NCI-H2107 treated with DMSO at 0.1 percent for 48 hours (cell line): ENCODE measurements around the gene ST8SIA1.

Source experiments
- DNase-seq: peaks from one replicate; lab custom pipeline; 2025; ENCODE audit not compliant: unreplicated experiment; lab: John Stamatoyannopoulos, UW

Gene ST8SIA1

DNA sequence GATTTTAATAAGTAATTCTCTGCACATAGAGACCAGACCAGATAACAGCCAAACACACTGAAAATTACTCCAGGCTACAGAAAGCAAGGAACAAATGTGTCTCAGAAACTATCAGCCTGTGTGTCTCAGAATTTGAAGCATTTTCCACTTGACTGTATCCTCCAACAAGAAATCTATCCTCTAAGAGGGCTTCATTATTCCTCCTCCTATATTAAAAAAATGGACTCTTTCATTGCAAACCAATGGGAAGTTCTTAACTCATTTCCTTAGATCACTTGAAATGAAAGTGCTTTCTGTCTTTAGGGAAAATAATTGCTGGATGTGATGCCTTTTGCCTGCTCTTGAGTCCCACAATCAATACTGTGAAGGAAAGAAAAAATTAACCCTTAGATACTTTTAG lies 2.3 kb downstream of the ST8SIA1 start:
- no peak for DNase-seq

DNA sequence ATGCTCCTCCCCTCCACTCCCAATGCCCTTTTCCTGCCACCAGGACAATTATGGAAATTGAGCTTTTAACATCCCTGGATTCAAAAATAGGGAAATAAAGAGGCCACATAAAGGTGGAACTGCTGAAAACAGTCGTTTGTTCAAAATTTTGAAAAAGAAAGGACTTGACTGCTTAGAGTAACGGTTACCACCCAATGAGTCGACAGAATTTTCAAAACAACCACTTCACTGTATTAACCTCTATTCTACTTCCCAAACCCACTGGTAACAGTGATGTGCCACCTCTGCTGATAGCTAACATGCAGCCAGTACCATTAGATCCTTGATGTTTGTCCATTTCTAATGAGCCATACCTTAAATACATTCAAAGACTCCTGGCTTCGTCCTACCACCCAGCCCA lies 4.9 kb downstream of the ST8SIA1 start:
- no peak for DNase-seq

DNA sequence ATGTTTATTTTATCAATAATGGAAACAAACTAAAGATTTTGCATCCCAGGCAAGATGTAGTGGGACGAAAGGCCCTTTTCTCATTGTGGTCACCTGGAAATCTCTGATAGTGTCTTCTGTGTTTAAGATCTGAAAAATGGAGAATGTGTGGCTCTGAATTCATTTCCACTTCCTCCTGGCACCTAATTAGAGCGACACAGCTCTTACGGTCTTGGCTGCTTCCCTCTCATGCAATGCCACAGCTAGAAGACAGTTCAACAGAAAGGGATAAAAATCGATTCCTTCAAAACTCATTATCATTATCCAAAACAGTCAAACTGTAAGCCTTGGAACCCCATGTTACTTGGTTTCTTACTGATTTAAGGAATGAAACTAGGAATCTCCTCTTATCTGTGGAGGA lies 9.3 kb downstream of the ST8SIA1 start:
- DNase-seq, result no peak

DNA sequence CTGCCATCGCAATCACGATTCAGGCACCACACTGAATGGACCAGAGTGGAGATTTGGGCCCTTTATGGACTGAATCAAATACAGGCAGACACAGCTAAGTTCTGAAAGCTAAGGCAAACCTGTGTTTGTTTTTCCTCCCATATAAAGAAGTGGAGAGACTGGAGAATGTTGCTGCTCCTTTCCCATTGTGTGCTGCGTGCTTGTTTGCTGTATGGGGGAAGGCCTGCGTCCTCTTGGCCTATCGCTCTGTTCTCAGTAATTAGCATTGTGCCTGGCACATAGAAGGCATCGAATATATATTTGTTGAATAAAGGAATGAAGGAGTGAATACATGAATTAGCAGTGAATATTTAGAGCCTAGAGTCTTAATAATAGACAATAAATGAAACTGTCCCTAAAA lies 12.4 kb downstream of the ST8SIA1 start:
- DNase-seq, result no peak

DNA sequence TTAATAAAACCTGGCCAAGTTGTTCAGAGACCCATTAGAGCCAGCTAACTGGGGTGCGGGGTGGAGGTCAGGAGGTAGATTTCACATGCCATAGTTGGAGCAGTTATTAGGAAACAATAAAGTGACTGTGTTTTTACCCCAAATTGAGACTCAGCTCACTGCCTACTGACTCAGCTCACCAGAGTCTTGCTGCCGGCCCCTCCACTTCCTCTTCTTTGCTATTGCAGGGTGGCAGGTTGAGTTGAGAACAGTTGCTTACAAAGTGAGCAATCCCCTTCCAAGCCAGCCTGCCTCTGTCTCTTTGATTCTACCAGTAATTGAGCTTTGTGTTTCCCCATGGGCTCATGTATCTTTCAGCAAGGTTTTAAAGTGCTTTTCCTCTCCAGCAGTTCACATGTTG lies 12.9 kb downstream of the ST8SIA1 start:
- DNase-seq, result no peak

DNA sequence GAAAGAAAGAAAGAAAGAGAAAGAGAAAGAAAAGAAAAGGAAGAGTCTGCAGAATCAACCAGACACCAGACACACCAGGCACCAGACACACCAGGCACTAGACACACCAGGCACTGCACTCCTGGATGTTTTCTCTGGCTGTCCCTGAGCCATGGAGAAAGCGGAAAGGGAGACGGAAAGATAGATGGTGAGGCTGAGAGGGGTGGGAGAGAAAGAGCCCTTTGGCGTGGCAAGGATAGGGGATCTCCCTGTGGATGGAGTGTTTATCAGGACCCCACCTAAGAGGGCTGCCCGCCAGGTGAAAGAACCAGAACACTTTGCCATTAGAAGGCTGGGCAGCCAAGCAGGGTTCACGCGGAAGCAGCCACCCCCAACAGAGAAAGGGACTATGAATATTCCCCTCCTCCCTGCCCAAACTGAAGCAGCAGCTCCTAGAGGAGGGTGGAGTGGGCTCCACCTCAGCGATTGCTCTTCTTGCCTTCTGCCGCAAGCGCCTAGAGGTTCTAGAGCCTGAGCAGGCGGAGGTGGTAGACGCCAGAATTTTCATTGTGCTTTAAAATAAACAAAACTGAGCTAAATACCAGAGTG lies 13.4 kb downstream of the ST8SIA1 start:
- DNase-seq, result no peak

DNA sequence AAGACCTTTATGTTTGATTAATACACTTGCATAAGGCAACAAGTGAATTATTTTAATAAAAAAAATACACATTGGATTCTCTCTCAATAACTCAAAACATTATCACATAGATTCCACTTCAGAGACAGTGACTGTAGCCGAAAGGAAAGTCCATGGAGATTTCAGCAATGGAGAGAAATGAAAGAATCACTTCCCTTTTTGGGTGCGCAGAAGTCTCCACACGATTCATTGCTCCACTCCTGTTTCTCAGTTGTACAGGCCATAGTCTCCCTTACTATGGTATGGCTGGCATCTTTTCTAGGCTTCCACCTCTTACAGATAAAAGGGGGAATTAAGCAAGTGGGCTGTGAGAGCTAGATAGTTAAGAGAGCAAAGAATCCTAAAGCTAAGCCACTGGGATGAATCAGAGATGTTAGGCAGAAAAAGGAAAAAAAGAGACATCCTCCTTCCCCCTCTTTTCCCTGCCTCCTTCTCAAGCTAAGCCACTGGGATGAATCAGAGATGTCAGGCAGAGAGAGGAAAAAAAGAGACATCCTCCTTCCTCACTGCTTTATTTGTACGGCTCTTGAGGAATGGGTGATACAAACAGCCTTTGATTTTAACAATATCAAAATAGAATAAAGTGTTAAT lies 16.3 kb downstream of the ST8SIA1 start:
- DNase-seq, result no peak

DNA sequence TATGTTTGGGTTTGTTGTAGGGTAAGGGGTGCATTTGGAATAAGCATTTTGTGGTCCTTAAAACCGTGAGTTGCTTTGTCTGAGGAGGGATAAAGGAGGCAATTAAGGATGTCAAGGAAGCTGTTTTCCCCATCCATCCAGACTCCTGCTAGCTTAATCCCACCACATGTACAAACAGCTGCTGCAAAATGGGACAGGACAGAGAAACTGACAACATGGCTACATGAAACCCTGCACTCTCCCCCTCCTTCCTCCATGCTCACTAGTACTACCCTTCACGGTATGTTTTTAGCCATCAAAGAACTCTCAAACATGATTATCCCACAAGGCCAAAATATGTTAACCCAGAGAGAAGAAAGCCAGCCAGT lies 20.6 kb downstream of the ST8SIA1 start:
- no peak for DNase-seq

DNA sequence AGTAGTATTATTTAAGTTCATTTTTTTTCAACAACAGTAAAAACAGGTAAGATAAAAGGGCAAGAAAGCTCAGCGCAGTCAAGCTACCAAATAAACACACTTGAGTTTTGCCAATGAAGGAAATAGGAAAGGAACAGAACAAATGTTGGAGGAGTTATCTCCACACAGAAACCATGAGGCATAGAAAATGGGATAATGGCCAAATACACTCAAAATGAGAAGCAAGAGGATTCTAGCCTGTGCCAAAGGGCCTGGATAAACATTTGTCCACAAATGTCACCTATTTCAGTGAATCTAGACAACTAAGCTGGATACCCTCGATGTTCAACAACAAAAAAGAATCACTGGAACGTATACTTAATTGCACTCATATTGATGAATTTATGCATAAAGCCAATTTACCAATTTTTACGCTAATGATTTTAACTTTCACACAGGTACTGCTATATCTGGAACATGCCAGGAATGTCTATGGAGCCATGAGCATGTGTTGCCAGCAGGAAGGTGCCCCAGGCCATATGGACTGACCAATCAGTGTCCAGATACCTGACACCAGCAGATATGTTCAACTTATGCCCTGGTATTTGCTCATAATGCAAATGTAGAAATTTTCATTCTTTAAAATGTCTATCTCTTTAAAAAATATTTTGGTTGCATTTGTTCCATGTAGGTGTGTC lies 21.1 kb downstream of the ST8SIA1 start:
- DNase-seq, result no peak

DNA sequence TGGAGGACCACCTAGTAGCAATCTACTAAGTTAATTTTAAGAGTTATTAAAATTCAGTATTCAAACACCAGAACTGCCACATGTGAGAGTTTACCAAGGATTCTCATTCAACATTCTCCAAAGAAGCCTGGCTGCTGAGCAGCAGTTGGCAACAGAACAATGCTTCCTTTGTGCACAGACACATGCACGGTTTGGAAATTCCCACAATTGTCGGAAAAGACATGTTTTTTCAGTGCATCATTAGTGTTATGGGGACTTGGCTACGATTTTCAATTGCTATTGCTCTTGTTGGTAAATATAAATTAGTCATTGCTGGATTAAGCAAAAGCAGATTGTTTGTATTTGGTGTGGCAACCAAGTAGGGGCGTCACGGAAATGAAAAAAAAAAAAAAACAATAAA lies 22.2 kb downstream of the ST8SIA1 start:
- no peak for DNase-seq

DNA sequence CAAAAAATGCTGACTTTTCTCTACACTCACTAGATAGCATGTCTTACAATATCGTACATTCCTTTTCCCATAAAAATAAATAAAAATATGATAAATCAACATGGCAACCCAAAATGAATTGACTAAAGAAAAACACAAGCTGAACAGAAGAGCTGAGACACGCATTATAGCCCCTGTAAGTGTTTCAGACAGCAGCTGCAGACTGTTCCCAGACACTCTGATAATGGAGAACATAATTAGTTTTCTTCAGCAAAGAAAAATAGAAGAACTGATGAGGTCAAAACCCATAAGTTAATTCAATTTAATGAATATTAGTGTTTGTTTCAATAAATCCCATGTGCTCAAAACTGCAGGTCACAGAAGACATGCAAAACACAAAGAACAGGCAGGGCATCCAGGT lies 23.8 kb downstream of the ST8SIA1 start:
- no peak for DNase-seq

DNA sequence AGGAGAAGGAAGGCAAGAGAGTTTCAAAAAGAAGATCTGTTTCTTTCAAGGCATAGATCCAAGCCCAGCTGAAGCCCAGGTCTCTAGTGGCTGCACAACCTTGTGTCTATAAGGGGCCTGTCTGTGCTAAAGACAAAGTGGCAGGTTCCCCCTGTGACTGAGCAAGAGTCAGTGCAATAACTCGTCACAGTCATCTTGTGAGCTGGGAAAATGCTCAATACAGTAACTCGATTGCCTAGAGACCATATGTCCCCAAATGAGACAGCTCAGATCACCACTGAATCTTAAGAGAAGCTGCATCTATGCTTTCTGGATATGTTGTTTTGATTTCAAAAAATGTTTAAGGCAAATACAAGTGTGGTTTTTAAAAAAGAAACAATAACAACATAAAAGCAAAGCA lies 24.2 kb downstream of the ST8SIA1 start:
- DNase-seq, result no peak

DNA sequence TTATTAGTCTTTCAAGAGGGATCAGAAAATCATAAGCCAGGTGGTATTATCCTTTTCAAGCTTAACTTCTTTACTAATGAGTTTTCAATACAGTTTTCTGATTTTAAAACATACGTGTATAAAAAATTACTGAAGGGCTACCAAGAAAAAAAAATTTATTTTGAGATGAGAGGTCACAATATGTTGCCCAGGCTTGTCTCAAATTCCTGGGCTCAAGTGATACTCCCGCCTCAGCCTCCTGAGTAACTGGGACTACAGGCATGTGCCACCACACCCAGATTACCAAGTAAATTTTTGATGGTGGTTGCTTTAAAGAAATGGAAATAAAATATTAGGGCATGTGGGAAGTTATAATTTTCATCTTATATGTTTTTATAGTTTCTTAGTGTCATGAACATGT lies 26.7 kb downstream of the ST8SIA1 start:
- DNase-seq, result no peak

DNA sequence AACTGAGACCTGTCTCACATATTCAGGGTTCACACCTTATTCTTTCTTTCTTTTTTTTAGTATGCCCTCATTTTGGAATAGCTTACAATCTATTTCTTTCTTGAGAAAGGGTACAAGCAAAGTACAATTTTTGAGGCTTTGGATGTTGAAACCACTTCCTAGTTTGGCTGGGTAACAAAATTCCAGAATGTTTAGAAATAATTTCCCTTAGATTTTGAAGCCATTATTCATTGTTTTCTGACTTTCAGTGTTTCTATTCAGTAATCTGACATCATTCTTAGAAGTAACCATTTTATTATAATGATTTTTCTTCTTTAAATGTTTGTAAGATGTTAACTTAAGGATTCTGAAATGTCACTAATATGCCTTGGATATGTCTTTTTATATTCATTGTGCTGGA lies 28.2 kb downstream of the ST8SIA1 start:
- no peak for DNase-seq

DNA sequence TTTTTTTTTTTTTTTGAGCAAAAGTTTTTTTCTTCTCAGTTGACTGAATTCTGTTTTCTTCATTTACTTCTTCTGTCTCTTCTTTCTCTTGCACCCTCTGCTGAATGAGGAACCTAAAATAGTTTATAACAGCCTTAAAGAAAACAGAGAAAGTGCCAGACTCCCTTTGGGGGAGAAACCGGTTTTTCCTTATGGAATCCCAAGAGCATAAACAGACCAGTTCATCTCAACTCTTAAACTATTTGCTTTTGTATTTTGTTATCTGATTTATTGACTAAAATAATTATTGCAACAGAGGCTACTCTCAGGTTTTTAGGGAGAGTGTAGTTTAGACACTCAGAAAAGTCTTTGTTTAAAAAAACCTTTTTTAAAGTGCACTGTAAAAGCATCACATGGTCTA lies 30.2 kb downstream of the ST8SIA1 start:
- DNase-seq, result no peak

DNA sequence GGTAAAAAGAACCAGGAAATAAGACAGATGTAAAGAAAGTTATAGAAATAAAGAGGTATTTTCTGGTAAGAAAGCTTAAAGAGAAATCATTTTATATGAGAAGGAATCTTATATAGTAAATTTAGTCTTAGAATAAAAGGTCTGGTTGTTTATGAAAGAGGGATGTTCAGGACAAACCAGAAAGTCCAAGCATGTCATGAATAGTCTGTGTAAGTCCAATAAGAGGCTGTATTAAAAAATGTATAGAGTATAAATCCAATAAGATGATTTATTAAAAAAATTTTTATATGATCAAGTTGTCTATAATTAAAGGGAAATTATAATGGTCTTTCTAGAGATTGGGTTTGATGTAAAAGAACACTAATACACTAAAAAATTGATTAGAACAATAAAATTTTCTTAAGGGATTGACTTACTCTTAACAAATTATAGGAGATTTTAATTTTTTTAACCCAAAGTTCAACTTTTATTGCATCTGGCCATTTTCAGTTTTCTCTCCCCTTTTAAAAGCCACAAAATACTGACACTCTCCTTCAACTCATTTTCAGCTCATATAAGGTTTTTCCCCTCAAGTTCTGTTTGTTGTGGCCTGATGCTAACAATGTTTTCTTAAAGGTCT lies 35.1 kb downstream of the ST8SIA1 start:
- DNase-seq, result no peak

DNA sequence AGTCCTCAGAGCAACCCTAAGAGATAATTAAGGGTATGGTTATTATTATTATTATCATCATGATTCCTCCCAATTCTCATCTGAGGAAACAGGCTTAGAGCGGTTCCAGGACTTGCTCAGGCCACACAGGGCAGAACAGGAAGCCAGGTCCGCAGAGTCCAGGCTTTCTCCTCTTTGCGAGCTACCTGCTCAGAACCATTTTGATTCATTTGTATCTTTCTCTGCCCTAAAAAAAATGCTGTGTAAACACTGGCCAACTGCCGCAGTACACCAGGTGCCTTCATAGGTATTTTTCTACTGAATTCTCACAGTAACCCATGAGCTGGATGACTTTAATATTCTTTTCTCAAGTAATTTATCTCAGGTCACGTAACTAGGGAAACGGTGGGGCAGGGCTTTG lies 45.3 kb downstream of the ST8SIA1 start:
- DNase-seq, result no peak

DNA sequence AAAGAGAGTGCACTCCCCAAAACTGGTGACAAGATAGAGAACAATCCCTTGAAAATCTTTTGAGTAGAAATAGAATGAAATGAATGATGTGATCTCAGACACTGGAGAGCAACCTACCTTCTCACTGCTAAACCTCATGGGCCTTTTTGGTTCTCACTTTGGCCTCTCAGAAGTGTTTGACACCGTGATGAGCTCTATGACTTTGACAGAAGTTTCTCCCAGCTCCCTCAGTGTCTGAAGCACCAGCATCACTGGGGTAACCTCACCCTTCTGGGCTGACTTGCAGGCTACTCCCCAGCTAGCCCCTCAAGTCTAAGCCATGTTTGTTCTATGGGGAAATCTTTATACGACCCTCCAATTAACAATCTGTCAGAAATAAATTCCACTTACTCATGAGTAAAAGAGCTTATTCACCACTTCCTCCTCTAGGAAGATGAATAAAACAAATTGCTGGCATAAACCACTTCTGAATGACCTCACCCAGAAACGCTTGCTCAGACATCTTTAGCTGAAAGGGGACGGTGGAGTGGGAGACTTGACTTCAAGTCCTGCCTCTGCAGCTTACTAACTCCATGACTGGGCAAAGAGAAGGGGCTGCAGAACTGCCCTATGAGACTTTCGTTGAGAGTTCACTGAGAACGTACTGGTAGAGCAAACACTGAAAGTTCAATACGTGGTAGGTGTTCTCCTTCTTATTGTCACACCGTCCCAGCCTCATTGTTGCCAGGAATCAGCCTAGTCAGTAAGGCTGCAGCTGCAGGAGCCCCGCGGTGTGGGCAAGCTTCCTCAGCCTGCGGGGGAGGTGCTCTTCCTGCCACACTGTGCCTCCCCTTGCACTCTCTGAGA lies 46.5 kb downstream of the ST8SIA1 start:
- no peak for DNase-seq

DNA sequence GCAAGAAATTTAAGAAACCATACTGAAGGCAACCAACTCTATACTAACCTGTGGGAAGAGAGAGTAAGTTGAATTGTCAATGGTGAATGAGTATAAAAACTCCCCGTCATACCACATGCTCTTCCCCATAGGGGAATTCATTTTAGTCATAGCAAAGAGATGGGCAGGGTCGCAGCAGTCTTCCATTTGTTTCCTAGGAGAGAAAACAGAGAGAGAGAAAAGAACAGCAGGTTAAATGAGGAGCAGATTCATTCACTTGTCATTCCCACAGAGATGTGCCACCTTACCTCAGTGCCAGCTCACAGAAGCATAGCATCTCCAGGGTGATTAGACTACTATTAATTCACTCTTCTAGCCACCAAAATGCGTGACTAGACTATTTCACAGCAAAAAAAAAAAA lies 47.4 kb downstream of the ST8SIA1 start:
- DNase-seq, result no peak

DNA sequence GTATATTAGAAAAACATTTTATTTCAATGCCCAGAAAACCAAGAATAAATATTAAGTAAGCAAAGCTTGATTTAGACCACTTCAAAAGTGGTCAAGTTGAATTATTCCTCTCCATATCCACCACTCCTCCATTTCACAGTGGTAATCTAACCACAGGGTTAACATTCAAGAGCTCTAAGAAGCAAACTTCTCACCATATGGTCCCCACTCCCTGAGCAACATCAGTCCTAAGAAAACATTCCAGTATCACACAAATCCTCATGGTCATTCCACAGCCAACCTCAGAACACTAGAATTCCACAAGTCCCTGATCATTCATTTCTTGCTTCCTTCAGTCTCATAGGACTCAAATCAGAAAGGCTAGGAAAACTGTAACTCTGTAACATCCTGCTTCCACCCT lies 47.9 kb downstream of the ST8SIA1 start:
- no peak for DNase-seq

DNA sequence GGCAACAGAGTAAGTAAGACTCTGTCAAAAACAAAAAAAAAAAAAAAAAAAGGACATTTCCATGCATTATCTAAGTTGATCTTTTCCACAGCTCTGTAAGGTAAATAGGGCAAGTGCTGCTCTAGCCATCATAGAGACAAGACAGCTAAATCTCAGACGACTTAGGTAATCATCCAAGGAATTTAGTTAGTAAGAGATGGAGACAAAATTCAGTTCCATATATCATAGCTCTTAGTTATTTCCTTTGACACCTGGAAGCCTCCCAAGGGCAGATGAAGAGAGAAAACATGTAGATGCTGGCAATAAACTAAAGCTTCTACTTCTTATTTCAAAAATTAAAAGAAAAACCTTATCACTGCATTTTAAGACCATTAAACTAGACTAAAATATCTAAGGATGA lies 48.7 kb downstream of the ST8SIA1 start:
- no peak for DNase-seq

DNA sequence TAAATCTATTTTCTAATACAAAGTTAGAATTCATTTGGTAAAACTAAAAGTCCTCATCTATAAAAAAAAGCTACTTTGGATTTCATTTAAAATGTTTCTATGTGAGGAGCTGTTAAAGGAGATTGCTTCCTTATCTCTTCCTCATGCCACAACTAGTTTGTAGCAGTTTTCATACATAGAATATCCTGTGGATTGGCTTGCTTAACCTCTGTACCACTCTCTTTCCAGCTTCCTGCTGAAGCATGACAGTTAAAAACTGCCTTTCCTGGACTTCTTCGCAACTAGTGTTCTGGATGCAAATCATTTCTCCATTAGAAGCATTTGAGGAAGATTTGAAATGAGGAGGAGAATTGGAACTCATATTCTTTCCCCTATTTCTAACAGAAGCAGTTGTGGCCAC lies 49.6 kb downstream of the ST8SIA1 start:
- no peak for DNase-seq
